Stimulated activated CD4-positive, alpha-beta T cell treated with anti-CD3 and anti-CD28 coated beads, Interleukin-2, amount 100 ng/mL, for 4 hours (primary cell): ENCODE data around the gene ATP5MC2.
"Not testable (repeated sequence)": the region's sequence is repeated elsewhere in the genome, so short reads cannot be mapped to it uniquely, and the experiment has no call there.

Source experiments
- DNase-seq: peaks from one replicate; pipeline ENCODE4 v3.0.0-alpha.2; 2020; ENCODE audit warnings: low read depth

ATP5MC2 gene

GRCh38 chr12:53694756-53695151 lies 18.9 kb upstream of the ATP5MC2 start:
- no peak for DNase-seq

- no peak for DNase-seq
These were observed 12.3 kb upstream of the ATP5MC2 start for GRCh38 chr12:53688134-53688533.

GRCh38 chr12:53686436-53686835 lies 10.6 kb upstream of the ATP5MC2 start:
- no peak for DNase-seq

- no peak for DNase-seq
These were observed 8.9 kb upstream of the ATP5MC2 start for GRCh38 chr12:53684654-53685220.

- DNase-seq, result no peak
These were observed 8.1 kb upstream of the ATP5MC2 start for GRCh38 chr12:53683983-53684382.

- DNase-seq, result no peak
These were observed 7.6 kb upstream of the ATP5MC2 start for GRCh38 chr12:53683494-53683893.

GRCh38 chr12:53680061-53680460 lies 4.2 kb upstream of the ATP5MC2 start:
- DNase-seq, result not testable (repeated sequence)

- no peak for DNase-seq
These were observed 1.9 kb upstream of the ATP5MC2 start for GRCh38 chr12:53677800-53678148.

- no peak for DNase-seq
These were observed 1.3 kb upstream of the ATP5MC2 start for GRCh38 chr12:53677016-53677799.

GRCh38 chr12:53676656-53677015 lies 753 bp upstream of the ATP5MC2 start:
- no peak for DNase-seq

GRCh38 chr12:53674977-53675700 lies 744 bp downstream of the ATP5MC2 start:
- DNase-seq, result no peak

GRCh38 chr12:53670971-53671370 lies 4.9 kb downstream of the ATP5MC2 start:
- DNase-seq, result no peak

- no peak for DNase-seq
These were observed 5.6 kb downstream of the ATP5MC2 start for GRCh38 chr12:53670308-53670707.

- no peak for DNase-seq
These were observed 8.8 kb downstream of the ATP5MC2 start for GRCh38 chr12:53667080-53667479.

- no peak for DNase-seq
These were observed 10.9 kb downstream of the ATP5MC2 start for GRCh38 chr12:53664936-53665335.

- no peak for DNase-seq
These were observed 11.7 kb downstream of the ATP5MC2 start for GRCh38 chr12:53664191-53664590.

GRCh38 chr12:53660041-53660440 lies 15.8 kb downstream of the ATP5MC2 start:
- DNase-seq, result no peak

- no peak for DNase-seq
These were observed 16.3 kb downstream of the ATP5MC2 start for GRCh38 chr12:53659571-53659981.

GRCh38 chr12:53659011-53659551 lies 16.8 kb downstream of the ATP5MC2 start:
- DNase-seq, result no peak

- DNase-seq, result no peak
These were observed 18.8 kb downstream of the ATP5MC2 start for GRCh38 chr12:53657041-53657440.

- DNase-seq, result no peak
These were observed 22.3 kb downstream of the ATP5MC2 start for GRCh38 chr12:53653595-53653994.

GRCh38 chr12:53652366-53652765 lies 23.5 kb downstream of the ATP5MC2 start:
- no peak for DNase-seq

- DNase-seq, result no peak
These were observed 24.1 kb downstream of the ATP5MC2 start for GRCh38 chr12:53651737-53652136.
